Stimulated activated CD8-positive, alpha-beta memory T cell treated with anti-CD3 and anti-CD28 coated beads, Interleukin-12 subunit alpha, Interleukin-12 subunit beta, amount 100 ng/mL, for 24 hours (primary cell): ENCODE results near the gene SIGLEC5.

Source experiments
- DNase-seq: peaks from one replicate; pipeline ENCODE4 v3.0.0-alpha.2; 2020; ENCODE audit errors: extremely low read depth

The SIGLEC5 gene

GRCh38 chr19:51627491-51628138 lies 2.6 kb downstream of the SIGLEC5 start:
- DNase-seq, result no peak

GRCh38 chr19:51626675-51627074 lies 3.5 kb downstream of the SIGLEC5 start:
- no peak for DNase-seq

GRCh38 chr19:51621178-51621577 lies 9.0 kb downstream of the SIGLEC5 start:
- DNase-seq, result no peak

- no peak for DNase-seq
These were observed 14.2 kb downstream of the SIGLEC5 start for GRCh38 chr19:51615991-51616390.

GRCh38 chr19:51614789-51615188 lies 15.4 kb downstream of the SIGLEC5 start:
- DNase-seq, result no peak

- no peak for DNase-seq
These were observed 19.6 kb downstream of the SIGLEC5 start for GRCh38 chr19:51610576-51610975.

- DNase-seq, result no peak
These were observed 22.2 kb downstream of the SIGLEC5 start for GRCh38 chr19:51607920-51608562.

- DNase-seq, result peak; percentile 9
These were observed 23.1 kb downstream of the SIGLEC5 start for GRCh38 chr19:51607077-51607476.

- no peak for DNase-seq
These were observed 27.9 kb downstream of the SIGLEC5 start for GRCh38 chr19:51602189-51602854.

- DNase-seq, result no peak
These were observed 29.1 kb downstream of the SIGLEC5 start for GRCh38 chr19:51600940-51601580.

- no peak for DNase-seq
These were observed 31.1 kb downstream of the SIGLEC5 start for GRCh38 chr19:51599084-51599483.

- no peak for DNase-seq
These were observed 31.9 kb downstream of the SIGLEC5 start for GRCh38 chr19:51598159-51598915.

- no peak for DNase-seq
These were observed 34.7 kb downstream of the SIGLEC5 start for GRCh38 chr19:51595190-51596175.

GRCh38 chr19:51594774-51595109 lies 35.5 kb downstream of the SIGLEC5 start:
- DNase-seq, result no peak

- peak; percentile 93 for DNase-seq
These were observed 36.0 kb downstream of the SIGLEC5 start for GRCh38 chr19:51593969-51594773.

- DNase-seq, result no peak
These were observed 36.9 kb downstream of the SIGLEC5 start for GRCh38 chr19:51593138-51593890.

- no peak for DNase-seq
These were observed 37.7 kb downstream of the SIGLEC5 start for GRCh38 chr19:51592521-51592920.

- DNase-seq, result no peak
These were observed 39.8 kb downstream of the SIGLEC5 start for GRCh38 chr19:51590441-51590840.

- no peak for DNase-seq
These were observed 40.7 kb downstream of the SIGLEC5 start for GRCh38 chr19:51589511-51589910.
